SK-MEL-5 (cell line): Measurements from ENCODE around the gene TMPRSS3. TPM values are rescaled to one million over a fixed set of nuclear protein-coding genes. Genes with fewer than 3 reads are reported as not detected.

Source experiments
- DNase-seq: peaks from one replicate; pipeline ENCODE4 v3.0.0-alpha.2; 2016; ENCODE audit warnings: low read depth, low spot score
- in situ Hi-C: cut with HindIII; loops from 2 replicates; pipeline ENCODE4 v1.10.0; 2016; ENCODE audit warnings: low sequenced_read_pairs, high pct_unique_total_duplicates, low pct_unique_long_range_greater_than_20kb
- total RNA-seq: library from RNA; depleted of rRNA; stranded (reverse); fragments of >200 nt; shearing (Covaris generic); gene quantifications from 2 replicates; pipeline ENCODE4 v1.2.3, GENCODE V29; 2014

Gene TMPRSS3
- total RNA-seq, 1 experiment from 2014 or later = 0.34 TPM

DNA sequence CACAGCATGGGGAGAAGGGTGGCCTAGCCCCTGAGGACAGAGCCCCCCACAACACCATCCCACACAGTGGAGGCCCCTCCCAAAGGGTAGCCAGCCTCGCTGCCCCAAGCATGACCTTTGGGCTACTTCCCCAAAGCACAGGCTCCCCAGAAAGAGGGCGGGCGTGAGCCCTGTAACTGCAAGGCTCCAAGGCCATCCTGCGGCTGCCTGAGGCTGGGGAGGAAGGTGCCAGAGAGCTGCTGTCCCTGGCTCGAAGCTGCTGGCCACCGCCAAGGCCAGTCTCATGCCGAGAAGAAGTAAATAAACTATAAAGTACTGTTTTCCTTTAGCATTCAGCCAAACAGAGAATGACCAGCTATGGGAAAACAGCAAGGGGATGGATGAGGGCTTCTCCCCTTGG is 35.3 kb upstream of the TMPRSS3 start:
- no peak for DNase-seq
- in situ Hi-C loops = no loop called here

DNA sequence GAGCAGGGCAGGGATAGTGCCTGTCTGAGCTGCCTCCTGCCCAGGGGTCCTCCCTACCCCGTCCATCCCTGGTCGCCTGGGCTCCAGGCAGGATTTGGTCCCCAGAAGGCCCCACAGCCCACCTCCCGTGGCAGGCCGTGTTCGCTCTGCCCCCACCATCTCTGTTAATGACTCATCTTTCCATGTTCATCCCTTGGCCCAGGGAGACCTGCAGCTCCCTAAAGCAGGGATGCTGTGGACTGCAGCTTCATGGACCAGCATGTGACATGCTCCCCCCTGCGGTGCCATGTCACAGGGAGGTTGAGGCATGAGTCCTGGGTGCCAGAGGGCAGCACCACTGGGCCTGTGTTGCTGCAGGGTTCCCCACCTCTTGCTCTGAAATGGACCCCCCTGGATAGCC is 34.7 kb upstream of the TMPRSS3 start:
- no peak for DNase-seq
- in situ Hi-C loops = no loop called here

DNA sequence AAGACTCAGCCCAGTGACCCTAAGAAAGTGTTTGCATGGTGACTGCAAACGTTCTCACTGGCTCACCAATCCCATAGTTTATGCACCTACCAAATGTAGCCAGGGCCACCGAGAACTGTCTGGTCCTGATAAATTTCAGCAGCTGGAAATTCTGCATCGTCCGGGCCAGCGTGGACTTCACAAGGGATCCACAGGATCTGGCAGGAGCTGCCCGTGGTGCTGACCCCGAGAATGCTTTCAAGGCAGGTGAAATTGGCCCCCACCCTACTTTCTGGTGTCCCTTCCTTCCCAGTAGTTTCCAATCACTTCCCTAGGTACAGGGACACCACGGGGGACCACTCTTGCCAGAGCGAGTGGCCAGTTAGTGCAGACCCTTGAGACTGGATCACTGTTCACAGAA is 34.0 kb upstream of the TMPRSS3 start:
- DNase-seq = no peak
- in situ Hi-C loops = no loop called here

DNA sequence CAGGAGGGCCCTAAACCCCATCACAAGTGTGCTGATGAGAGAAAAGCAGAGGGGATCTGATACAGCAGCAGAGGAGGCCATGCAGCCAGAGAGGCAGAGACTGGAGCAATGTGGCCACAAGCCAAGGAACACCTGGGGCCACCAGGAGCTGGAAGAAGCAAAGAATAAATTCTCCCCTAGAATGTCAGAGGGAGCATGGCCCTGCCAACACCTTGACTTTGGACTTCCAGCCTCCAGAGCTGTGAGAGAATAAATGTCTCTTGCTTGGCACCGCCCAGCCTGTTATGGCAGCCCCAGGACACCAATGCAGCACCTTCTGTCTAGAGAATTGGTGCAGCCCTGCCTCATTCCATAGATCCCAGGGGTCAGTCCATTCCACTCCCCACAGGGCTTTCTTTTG is 33.2 kb upstream of the TMPRSS3 start:
- no peak for DNase-seq
- in situ Hi-C loops = no loop called here

DNA sequence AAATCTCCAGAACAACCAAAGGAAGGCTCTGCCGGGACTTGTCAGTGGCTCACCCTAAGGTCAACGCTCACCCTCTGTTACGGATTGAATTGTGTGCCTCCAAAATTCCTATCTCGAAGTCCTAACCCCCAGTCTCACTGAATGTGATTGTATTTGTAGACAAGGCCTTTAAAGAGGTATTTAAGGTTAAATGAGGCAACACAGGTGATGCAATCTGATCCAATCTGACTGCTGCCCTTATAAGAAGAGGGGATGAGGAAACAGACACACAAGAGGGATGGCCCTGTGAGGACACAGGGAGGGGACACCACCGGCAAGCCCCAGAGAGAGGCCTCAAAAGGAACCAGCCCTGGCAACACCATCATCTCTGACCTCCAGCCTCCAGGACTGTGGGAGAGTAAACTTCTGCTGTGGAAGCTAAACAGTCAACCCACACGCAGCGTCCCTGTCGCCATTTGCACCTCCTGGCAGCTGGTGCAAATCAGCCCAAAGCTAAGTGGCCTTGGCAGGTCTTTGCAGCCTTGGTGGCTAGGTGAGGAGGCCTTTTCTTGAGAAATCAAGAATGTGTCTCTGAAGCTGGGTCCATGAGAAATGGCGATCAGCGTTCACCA is 32.1 kb upstream of the TMPRSS3 start:
- in situ Hi-C loops = no loop called here
- no peak for DNase-seq

DNA sequence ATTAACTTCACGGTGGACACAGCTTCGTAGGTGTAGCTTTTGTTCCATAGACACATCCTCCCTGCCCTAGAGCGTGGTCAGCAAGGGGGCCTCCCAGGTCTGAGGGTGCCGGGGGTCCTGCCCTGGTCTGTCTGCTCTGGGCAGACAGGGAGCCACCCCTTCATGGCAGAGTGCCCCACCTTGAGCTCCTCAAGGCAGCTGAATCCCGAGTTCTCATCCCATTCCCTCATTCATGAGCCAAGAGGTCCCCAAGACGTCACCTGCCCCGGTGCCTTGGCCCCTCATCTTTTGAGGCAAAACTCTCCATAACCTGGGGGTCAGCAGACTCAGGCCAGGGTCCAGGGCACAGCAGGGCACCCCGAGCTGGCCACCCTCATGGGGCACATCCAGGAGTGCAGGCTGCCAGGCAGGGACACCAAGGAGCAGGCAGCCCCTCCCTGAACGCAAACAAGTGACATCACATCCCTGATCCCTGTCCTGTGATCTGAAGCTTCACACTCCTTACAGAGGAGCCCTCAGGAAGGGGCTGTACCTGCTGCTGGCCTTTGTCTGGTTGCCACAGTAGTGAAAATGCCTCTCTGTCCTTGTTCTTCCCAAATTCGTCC is 31.1 kb upstream of the TMPRSS3 start:
- DNase-seq = no peak
- in situ Hi-C loops = no loop called here

DNA sequence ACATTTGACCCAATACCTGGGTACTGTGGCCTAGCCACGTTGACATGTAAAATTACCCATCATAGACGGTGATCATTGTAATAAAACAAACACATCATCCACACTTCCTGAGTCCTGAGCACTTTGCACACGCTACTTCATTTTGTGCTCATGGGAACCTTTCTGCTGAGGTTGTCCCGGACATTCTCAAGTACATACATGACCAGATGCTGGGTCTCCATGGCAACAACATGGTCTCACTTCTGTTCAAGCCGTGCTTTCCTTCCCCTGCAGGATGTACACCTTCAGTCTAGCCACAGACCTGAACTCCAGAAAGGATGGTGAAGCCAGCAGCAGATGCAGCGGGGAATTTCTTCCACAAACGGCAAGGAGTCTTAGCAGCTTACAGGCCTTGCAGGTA is 30.6 kb upstream of the TMPRSS3 start:
- no peak for DNase-seq
- in situ Hi-C loops = no loop called here

DNA sequence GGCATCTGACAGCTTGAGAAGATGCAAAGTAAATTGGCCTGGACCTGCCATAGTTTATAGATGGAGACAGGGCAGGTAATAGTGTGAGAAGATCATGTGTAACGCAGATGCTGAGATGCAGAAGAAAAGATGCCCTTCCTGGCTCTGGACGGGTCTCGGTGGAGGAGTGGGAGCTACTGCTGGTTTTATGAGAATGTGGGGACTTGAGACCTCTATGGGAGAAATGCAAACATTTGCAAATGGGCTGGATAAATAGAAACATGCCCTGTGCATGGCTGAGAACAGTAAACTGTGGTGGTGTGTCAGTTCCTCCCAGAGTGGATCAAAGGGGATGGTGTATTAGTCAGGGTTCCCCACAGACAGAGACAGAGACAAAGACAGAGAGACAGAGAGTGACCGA is 29.7 kb upstream of the TMPRSS3 start:
- in situ Hi-C loops = no loop called here
- no peak for DNase-seq

DNA sequence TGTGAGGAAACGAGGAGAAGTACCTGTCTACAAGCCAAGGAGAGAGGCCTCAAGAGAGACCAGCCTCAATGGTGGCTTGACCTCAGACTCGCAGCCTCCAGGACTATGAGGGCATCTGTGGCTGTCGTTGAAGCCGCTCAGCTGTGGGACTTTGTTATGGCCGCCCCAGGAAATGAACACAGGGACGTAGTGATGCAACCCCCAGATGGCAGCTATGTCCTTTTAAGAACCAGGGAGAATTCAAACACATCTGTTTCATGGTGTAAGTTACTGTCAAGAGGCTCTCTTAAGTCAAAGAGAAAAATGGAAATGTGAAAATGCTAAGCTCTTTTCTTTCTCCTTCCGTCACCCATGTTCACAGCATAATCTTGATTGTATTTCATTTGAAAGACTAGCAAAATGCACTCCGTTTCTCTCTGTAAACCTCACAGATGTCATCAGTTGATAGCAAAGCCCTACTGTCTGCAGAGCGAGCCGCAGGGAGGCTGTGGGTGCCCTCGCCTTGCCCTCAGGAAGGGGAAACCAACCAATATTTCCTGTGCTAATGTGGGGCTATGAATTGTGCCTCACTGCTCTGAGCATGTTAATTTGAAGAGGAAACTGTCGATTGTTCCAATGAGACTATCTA is 29.2 kb upstream of the TMPRSS3 start:
- no peak for DNase-seq
- in situ Hi-C loops = no loop called here

DNA sequence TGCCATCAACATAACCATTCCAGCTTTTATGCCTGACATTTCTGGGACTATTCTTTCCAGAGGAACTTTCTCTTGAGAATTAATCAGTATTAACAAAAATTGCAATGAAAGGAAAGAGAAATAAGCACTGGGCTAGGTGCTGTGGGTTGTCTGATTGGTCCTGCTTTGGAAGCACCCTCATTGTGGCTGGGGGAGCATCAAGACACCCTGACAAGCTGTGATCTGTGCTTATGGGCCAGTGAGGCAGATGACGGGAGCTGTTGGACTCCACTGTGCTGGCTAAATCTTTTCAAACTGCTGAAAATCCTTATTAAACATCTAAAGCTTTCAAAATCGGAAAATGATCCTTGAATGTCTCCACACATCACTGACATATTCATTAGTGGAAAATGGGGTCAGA is 27.8 kb upstream of the TMPRSS3 start:
- in situ Hi-C loops = no loop called here

DNA sequence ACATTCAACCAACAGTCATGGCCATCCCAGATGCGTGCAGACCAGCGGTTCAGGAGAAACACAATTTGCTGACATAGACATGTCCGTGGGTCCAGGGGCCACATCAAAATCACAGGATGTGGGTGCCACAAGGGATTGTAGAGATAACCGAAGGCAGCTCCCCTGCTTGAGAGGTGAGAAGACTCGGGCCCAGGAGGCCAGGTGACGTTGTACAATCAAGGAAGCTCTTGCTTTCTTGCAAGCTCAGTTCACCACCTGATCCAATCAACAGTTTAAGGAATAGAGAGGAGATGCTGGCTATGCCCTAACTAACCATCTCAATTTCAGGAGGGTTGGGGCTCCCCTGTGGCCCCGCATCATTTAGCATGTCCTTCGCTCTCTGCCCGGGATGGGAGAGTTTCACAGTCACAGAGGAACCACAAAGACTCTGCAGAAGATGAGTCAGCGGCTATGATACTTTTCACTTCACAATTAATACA is 27.4 kb upstream of the TMPRSS3 start:
- DNase-seq = no peak
- in situ Hi-C loops = no loop called here

More for the DNA sequence above, 27.8 kb upstream of the TMPRSS3 start:
- DNase-seq = no peak

DNA sequence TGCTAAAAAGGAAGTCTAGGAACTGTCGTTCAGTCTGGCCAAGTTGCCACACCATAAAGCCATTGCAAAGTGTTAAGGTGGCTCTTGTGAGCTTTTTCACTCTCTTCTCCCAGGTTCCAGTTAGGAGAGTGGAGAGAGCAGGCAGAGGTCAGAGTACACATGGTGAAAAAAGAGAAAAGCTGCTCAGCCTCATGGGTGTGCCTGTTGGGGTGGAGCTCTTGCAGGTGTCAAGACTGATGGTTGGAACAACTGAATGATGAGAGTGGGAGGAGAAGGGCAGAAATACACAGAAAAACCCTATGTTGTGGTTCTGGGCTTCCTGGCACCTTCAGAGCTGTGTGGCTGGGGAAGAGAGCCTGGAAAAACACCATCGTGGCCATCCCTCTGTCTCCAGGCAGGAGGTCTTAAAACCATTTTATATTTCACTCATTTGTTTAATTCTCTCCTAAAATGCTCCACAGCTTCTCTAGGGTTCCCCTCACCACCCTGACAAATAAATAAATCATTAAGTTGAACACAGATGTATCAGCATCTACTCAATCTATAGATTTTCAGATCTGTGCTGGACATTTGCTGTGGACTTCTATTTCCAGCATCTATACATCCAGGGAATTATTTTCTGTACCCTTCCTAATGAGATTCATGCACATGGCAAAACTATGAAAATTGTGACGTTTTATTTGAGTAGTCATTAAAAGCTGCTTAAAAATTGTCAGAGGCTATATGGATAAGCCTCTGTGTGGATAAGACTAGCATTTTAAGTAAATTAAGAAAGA is 25.4 kb upstream of the TMPRSS3 start:
- no peak for DNase-seq
- in situ Hi-C loops = no loop called here

DNA sequence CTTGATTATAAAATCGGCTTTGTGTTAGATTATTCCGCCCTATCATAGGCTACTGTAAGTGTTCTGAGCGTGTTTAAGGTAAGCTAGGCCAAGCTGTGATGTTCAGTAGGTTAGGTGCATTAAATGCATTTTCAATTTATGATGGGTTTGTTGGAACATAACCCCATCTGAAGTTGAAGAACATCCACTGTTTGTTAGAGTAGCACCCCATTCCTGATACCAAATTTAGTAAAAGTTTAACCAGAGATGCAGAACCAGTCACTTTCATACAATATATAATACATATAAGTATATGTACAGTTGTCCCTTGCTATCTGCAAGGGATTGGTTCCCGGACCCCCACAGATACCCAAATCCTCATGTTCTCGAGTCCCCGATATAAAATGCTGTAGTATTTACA is 24.0 kb upstream of the TMPRSS3 start:
- in situ Hi-C loops = no loop called here
- DNase-seq = no peak

DNA sequence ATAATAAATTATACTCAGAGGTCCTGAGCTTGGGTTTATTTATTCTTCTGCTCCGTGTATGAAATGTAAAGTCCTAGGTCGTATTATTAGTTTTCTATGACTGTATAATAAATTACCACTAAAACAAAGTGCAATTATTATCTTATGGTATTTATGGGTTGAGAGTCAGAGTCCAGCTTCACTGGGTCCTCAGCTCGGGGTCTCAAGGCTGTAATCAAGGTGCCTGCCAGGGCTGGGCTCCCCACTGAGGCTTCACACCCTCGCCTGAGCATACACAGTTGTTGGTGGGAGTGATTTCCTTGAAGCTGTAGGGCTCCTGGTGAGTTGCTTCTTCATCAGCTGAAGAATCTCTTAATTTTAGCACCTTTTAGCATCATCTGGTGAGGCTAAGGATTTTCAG is 23.0 kb upstream of the TMPRSS3 start:
- no peak for DNase-seq
- in situ Hi-C loops = no loop called here

DNA sequence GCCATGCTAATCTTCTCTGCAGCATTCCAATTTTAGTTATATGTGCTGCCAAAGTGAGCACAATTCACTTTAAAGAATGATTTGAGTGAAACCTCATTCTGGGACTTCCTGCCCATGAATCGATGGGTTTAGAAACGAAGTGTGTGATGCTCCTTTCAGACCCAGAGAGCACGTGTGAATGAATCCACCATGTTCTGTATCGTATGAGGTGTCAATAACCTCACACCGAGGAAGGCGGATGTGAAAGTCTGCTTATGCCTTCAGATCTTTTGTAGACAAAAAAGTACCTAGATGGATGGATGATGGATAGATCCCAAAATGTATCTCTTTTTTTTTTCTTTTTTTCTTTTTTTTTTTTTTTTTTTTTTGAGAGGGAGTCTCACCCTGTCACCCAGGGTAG is 21.7 kb upstream of the TMPRSS3 start:
- DNase-seq = no peak
- in situ Hi-C loops = no loop called here

DNA sequence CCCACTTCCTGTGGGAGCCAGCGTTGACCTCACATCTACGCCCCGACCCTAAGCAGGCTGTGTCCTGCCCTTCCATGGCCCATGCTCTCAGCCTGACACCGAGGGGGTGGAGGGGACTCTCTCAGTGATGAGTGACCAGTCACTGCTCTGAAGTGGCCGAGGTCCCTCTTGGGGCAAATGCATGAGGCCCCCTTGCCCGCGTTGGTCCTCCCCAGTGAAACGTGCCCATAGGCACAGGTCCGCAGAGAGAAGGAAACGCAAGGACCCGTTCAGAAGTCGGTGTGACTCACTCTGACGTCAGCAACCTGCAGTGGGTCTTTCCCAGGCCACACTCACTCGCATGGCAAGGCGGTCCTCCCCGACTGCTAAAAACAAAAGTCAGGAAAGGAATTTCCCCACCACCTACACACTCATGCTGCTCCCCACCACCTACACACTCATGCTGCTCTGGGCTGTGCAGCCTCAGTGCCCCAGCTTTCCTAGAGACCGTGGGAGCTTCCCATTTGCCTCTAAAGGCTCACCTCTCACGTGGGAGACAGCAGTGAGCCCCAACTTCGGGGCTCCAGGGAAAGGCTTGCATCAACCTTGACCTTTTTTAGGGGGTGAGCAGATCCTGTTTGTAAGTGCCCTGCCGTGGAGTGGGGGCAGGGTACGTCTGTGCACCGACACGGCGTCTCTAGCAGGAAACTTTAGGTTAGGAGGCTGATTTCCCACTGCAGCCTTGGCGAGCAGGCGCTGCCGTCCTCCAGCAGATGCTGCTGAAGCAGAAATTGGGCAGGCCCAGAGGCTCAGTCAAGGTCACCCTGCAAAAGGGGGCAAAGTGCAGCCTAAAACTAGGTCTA is 19.3 kb upstream of the TMPRSS3 start:
- in situ Hi-C loops = no loop called here

DNA sequence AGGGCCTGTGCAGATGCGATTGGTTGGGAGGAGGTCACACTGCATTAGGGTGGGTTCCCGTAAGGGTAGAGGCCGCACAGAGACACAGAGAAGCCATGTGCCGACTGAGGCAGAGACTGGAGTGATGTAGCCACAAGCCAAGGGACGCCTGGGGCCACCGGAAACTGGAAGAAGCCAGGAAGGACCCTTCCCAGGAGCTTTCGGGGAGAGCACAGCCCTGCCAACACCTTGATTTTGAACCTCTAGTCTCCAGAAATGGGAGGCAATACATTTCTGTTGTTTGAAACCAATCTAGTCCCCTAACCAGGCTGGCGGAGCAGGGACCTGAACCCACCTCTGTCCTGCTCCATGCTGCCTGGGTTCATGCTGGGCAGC is 18.7 kb upstream of the TMPRSS3 start:
- in situ Hi-C loops = no loop called here
- no peak for DNase-seq

More for the DNA sequence above, 19.3 kb upstream of the TMPRSS3 start:
- DNase-seq = no peak

DNA sequence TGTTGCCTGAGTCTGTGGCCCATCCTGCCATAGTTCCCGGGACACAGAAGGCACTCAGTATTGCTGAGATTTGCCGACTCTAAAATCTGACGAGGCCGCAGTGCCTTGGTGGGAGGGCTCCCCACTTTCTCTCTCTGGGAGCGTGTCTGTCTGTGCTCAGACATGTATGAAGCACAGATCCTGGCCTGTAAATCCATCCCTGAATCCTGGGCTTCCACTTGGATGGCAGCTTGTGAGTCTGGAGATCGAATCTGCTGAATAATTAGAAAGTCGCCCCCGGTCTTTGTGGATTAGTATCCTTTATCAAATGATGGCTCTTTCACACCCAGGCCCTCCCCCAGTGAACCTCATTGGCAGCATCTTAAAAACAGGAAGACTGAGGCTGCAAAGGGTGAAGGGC is 18.2 kb upstream of the TMPRSS3 start:
- DNase-seq = no peak
- in situ Hi-C loops = no loop called here
